ENCODE measurements around the gene FLT3. TPM values are rescaled to one million over a fixed set of nuclear protein-coding genes. Genes with fewer than 3 reads are reported as not detected.
"Not testable (repeated sequence)": the region's sequence is repeated elsewhere in the genome, so short reads cannot be mapped to it uniquely, and the experiment has no call there.

Gene FLT3
- total RNA-seq, 1 experiment from 2014 or later, result 0.04 TPM

DNA sequence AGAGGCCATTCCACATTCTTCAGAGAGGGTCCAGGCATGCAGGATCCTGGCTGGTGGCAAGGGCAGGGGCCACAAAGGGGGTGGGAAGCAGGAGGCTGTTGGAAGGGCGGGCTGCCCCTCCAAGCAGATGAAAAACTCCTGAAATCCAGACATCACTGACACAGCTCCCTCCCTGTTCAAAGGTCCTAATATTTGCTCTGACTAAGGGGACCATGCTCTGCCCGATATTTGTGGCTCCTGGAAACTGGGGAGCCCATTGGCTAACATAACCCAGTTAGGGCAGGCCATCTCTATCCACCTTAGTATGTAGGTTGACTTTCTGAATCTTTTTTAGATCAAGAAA lies 127.9 kb downstream of the FLT3 start:
- no peak for DNase-seq (ENCODE audit: low spot score)

DNA sequence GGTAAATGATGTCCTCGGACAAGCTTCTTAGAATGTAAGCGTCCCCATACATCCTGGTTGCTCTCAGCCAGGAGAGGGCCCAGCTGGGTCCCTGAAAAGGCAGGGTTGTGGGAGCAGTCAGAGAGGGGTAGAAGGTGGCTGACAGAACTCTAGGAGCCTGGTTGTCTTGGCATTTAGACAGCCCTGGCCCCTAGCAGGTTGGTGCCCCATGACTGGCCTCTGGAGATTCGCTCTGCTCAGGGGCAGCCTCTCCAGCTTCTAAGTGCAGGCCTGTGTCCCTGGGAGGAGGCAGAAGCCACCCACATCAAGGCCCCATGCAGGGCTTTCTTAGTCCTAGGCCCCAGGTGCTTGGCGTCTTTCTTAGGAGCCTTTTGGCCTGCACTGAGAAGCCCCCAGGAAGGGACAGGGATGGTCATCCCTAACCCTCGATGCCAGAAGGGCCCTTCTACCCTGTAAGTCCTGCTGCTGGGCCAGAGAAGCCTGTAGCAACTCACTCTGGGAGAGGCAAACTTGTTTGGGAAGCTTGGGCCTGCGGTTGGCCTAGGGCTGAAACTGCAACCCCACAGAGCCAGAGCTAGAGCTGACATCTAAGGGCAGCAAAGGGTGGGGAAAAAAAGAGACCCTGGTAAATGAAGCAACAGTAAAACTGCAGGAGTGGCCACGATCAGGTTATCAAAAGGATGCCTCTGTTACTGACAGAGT lies 128.4 kb downstream of the FLT3 start:
- no peak for DNase-seq (ENCODE audit: low spot score)

DNA sequence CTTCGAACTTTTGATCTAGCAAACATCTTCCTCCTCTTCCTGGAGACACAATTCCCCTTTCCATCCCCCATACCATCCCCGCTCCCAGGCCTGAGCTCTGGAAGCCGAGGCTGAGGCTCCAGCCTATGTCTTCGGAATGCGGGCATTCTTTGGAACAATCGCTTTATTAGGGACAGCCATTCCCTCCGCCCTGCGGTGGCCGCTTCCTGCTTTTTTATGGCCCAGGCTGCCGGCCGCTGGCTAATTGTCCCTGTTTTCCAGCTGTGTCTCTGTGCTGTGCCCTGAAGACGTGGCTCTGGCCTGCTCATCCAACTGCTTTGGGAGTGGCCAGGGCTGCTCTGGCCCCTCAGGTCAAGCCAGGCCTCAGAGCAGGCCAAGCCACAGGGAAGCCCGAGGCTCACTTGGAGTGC lies 129.1 kb downstream of the FLT3 start:
- DNase-seq (ENCODE audit: low spot score), result no peak

DNA sequence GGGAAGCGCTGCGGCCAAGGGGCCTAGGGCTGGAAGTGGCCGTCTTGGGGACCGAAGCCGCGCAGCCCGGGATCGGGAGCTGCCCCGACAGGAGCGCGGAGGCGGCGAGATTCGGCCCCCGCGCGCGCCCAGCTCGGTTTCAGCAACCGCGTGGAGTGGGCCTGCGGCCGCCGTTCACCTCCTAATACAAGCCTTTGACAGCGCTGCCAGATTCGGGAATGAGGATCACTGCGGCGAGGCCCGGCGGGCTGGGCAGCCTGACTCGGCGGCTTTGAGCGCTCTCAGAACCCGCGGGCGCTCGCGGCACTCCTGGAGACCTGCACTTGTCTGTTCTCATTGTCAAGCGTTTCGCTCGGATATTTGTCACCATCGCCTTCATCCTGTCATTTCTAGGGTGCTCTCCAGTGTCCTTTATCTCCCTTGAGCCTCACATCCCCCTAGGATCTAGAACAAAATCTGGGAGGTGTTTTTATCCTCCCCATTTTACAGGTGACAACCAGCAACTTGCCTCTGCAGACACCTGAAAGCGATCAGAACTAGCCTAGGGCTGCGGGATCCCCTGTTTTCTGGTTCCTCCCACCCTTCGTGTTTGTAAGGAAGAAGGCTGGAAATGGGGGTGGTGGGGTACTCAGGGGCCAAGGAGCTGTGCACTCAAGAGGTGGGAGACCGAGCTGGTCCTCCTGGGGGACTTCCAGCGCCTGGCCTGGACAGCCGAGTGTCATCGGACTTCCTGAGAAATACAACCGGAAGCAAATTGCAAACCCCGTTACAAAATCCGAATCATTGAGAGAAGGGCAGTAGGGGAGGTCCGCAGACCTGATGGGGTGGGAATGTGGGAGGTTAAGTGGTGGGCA lies 129.8 kb downstream of the FLT3 start:
- DNase-seq (ENCODE audit: low spot score), result no peak

DNA sequence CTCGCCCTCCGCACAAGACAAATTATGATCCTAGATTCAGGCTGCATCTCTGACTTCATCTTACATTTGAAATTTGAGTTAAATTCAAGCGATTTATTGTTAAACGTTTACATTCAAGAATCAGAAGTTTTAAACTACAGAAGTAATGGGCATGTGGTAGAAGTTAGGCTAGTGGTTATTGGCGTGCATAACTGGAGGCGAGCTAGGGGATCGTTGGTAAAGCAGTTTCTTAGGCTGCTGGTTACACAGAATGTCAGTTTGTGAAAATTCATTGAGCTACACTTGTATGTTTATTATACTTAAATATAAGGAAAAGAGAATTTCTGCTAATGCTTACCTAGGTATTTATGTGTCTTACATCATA lies 130.5 kb downstream of the FLT3 start:
- no peak for DNase-seq (ENCODE audit: low spot score)

DNA sequence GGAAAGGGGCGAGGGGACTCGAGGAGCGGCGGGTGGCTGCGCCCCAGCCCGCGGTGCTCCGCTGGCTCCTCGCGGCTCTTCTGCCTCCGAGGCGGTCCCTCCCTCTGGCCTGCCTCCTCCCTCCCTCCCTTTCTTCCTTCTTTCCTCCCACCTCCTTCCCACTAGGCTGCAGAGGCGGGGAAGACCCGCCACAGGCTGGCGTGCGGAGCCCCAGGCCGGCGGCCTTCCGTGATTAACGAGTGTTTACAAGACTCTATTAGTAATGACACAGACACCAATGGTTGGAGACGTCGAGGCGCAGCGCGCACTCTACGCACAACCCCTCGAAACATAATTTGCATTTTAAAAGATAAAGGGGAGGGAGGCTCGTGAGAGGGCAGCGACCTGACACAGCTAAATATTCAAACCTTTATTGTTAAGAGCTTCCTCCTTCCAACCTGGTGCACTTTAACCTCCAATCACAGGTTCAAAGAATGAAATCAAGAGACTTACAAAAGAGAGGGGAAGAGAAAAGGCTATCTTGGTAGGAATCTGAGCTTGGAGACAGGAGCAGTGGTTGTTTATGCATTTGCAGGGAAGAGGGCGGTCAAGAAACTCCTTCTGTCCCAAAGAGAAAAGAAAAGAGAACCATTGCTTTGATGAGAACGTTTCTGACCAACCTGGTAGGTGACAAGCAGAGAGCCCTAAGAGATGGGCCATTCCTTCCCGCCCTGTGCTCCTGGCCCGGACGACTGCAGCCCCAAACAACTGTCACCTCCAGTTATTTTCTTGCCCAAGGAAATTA lies 131.1 kb downstream of the FLT3 start, which contains the start of gene CDX2:
Gene CDX2 (minus strand): TSS at position 234 of the 784 bp plus-strand sequence. CDS start 309 bp downstream, outside the sequence.
- DNase-seq (ENCODE audit: low spot score), result no peak

DNA sequence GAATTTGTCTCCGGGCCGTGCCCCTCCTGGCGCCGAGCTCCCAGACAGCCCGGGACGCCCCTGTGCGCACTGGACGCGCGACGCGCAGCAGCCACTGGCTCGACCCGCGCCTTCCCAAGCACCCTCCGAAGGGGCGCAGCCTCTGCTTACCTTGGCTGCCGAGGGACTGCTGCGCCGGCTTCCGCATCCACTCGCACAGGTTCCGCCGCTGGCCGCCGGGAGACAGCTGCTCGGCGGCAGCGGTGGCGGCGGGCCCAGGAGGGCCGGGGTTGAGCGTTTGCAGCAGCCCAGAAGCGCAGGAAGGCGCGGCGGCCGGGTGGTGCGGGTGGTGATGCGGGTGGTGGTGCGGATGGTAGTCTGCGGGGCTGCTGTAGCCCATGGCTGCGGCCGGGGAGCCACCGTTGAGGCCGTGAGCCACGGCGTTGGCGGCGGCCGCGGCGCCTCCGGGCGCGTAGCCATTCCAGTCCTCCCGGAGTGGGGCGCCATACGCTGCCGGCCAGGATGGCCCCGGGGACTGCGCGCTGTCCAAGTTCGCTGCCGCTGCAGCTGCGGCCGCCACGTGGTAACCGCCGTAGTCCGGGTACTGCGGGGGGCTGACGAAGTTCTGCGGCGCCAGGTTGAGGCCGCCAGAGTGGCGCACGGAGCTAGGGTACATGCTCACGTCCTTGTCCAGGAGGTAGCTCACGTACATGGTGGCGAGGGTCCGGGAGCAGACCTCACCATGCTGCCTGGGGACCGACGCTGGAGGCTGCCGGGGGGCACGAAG lies 131.9 kb downstream of the FLT3 start:
- DNase-seq (ENCODE audit: low spot score), result no peak

DNA sequence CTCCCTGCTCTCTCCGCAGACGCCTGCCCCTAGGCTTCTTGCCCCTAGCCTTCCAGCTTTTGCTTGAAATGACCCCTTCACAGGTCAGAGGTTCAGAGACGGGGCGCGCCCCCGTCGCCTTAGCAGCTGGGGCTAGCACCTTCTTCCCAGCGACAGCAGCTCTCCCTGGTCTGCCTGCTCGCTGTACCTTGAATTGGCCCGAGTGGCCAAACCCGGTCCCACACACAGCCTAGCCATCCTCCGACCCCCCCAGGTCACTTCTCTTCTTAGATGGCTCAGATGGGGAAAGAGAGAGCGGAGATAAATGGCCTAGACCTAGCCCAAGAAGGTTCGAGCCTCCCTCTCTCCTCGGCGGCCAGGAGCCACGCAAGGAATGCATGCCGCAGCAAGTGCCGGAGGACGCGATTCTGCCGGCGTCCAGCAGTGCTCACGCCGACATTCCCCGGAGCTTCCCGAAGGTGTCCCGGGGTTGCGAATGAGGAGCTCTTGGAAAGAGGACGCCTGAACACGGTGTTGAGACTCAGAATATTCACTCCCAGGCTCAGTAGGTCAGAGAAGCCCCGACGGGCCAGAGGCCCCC lies 132.6 kb downstream of the FLT3 start:
- no peak for DNase-seq (ENCODE audit: low spot score)

DNA sequence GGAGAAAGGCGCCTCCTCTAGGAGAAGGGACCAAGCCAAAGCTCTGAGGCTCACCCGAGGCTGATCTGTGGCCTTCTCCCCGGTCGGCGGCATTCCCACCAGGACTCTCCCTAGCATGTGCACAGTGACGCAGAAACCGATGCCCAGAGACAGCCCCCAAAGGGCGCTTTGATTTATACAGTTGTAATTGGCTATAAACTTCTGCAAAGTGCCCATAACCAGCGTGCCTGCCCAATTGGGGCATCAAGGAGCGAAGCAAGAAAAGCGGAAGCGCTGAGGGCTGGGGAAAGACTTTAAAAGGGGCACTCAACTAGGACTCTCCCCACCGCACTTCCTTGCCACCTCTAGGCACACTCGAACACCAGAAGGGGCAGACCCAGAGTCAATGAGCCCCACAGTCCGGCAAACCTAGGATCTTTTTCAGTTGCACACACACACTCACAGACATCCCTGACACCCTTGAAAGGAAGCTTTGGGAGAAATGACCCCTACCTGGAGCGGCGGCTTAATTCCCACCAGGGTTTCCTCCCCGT lies 133.1 kb downstream of the FLT3 start:
- no peak for DNase-seq (ENCODE audit: low spot score)

DNA sequence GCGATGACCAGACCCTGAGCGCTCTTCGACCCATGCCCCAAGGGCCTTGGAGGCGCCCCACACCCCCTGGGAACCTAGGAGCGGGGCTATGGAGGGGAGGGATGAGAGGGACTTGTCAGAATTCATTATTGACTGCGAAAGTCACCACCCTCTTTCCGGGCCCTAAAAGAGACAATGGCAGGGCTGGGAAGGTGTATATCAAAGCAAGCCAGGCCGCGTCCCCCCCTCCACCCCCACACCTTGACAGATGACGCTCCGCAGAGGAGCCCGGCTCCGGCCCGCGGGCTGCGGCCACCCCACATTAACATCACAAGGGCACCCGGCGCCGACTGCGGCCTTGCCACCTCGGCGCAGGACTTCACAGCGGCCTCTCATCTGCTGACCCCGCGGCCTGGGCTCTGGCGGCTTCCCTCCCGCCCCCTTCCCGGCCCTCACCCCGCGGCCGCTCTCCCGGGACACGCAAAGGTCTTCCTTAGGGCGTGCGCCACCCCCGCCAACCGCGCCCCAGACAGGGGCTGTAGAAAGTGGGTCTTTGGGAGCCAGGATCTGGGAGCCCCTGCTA lies 133.7 kb downstream of the FLT3 start:
- no peak for DNase-seq (ENCODE audit: low spot score)

DNA sequence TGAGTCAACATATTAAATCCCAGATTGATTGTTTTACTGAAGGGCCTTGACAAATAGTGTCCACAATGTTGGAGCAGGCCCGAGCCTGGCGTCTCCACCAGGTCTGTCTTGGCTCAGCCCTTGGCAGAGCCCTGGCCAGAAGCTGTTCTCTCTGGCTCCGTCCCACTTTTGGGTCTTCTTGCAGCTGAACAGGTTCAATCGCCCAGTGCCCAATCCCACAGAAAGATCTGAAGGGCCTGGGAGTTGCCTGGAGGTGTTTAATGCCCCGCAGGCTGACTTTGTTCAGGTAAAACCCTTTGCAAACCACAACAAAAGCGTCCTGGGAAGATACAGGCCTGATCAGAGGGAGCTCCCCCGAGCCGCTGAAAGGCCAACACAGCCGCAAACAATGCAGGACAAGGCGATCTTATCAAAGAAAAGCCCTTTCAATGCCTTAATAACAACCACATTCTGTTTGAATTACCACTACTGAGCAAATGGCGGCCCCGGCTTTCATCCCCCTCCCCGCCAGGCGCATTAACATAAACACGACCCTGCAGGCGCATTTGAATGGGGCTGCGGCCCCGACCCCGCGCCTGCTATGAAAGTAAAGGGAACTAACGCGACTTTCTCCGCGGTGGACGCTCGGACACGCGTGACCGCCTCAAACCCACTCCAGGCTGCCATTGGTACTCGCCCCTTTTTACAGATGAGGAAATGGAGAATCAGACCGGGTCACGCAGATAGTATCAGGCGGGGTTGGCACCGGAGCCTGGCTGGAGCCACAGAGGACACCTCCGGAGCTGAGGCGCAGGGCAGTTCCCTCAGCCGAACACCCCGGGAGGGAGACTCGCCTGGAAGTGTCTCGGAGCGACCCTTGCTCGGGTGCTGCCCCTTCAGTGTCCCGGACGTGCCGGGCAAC lies 134.4 kb downstream of the FLT3 start:
- no peak for DNase-seq (ENCODE audit: low spot score)

DNA sequence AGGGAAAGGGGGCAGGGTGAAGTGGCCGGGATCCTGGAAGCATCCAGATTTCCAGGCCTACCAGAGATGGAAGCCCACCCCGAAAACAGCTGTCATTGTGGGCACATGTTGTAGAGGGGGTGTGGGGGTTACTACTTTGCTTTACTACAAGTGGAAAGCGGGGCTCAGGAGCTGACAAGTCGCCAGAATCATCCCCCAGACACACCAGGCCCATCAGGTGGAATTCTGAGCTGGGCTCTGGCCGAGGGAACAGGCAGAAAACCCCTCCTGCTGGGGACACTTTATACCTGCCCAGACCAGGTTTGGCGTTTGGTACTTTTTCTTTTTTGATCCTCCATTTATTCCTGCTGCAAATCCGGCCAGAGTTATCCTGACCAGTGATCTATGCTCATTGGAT lies 135.0 kb downstream of the FLT3 start:
- DNase-seq (ENCODE audit: low spot score), result no peak

DNA sequence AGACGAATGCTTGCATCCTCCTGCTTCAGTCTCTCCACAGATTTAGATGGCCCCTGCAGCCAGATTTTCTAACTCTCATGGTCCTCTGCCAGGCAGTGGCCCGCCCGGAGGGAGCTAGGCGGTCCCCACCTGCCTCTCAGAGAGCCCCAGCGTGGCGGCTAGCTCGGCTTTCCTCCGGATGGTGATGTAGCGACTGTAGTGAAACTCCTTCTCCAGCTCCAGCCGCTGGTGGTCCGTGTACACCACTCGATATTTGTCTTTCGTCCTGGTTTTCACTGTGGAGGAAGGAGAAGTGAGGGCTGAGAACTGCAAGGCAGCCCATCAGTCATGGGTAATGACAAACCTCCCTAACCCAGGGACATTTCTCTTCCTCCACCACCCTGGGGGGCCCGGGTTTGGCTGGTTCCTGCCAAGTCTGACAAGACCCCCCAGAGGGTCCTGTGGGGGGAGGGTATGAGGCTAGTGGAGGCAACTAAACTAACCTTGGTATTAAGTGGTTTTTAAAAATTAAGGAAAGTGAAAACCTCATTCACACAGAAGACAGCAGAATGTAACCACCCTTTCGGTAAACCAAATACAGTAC lies 135.5 kb downstream of the FLT3 start:
- no peak for DNase-seq (ENCODE audit: low spot score)

DNA sequence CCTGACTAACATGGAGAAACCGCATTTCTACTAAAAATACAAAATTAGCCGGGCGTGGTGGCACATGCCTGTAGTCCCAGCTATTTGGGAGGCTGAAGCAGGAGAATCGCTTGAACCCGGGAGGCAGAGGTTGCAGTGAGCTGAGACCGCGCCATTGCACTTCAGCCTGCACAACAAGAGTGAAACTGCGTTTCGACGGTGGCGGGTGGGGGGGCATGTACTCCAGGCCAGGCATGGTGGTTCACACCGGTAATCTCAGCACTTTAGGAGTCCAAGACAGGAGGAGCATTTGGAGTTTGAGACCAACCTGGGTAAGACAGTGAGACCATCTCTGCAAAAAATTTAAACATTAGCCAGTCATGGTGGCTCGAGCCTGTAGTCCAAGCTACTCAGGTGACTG lies 136.2 kb downstream of the FLT3 start:
- not testable (repeated sequence) for DNase-seq (ENCODE audit: low spot score)

DNA sequence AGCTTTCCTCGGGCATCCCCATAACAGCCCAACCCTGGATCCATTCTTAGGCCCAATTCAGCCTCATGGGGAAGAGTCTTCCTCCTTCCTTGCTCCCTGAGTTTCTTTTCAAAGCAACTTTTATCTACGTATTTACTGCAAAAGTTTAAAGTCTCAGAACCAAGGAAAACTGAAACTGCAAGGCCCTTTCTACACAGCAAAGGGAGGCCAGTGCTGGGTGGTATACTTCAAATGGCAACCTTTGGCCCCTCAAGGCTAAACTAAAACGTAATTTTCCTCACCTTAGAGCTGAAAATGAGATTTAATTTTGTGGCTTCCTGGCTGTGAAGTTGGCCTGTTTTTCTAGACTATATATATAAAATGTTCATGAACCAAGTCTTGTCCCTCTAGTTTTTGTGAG lies 136.9 kb downstream of the FLT3 start:
- DNase-seq (ENCODE audit: low spot score), result no peak

DNA sequence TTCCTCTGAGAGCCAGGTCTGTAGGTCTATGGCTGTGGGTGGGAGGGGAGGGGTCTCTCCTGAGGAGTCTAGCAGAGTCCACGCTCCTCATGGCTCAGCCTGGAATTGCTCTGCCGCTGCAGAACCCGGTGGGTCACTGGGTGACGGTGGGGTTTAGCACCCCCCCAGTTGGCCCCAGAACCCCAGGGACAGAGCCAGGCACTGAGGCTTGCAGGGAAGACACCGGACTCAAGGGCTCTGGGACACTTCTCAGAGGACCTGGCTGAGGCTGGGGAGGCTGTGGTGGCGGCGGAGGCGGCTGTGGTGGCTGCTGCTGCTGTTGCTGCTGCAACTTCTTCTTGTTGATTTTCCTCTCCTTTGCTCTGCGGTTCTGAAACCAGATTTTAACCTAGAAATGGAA lies 137.4 kb downstream of the FLT3 start:
- DNase-seq (ENCODE audit: low spot score), result no peak

DNA sequence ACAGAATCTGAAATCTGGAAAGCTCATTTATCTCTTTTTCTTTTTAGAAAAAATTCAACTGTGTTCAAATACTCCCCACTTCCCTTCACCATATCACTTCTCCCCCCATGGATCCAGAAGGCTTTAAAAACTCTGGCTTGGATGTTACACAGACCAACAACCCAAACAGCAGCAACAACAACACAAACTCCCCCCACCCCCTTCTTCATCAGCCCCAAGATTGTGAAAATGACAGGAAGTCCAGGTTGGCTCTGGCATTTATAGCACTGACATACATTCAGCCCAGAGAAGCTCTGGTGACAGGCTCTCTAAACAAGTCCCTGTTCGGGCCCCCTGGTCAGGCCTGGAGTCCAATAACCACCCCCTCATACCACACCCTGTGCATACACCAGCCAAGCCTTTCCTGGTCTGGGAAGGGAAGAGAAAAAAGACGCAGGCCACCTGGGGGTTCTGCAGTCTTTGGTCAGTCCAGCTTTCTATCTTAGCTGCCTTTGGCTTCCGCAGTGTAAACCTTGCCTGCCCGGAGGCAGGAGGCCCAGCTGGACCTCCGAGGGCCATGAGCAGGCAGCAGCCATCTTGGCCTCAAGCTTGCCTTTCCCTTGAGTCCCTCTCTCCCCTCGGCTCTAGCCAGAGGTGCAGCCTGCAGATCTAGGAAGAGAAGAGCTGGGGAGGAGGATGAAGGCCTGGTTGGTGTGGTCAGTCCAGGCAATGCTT lies 138.1 kb downstream of the FLT3 start:
- no peak for DNase-seq (ENCODE audit: low spot score)

DNA sequence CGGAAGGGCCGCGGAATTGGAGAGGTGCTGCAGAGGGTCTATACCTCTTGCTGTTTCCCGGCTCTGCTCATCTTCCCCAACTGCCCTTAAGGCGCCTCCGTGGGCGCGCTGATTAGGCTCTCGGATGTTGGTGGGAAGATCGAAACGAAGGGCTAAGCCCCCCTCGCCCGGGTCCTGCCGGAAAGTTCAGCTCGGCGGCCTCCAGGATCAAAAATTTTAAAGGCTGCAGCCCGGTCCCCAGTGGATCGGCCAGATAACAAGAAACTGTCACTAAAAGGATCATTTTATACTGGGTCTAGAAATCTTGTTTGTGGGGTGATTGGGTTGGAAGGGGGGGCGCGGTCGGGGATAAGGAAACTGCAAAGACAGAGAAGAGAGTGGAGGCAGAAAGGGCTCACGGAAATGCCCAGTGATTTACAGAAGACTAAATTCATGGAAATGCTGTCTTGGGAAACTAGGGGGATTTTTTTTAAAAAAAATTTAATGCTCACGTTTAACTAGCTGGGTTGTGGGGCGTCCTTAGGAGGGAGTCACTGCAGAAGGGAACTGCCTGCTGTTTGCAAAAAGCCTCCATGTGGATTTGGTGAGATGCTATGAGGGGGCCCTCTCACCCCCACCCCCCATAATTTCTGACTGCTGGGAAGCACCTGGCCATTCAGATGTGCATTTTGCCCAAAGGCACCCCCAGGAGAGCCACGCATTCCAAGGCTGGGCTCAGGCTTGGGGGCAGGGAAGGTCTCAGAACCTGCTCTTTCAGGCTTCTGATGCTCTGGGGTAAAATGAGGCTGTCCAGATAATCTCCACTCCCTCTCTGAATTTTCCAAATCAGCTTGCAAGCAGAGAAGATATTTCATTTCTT lies 138.9 kb downstream of the FLT3 start:
- DNase-seq (ENCODE audit: low spot score), result no peak
